ENCODE measurements around the gene TGM5.

DNA sequence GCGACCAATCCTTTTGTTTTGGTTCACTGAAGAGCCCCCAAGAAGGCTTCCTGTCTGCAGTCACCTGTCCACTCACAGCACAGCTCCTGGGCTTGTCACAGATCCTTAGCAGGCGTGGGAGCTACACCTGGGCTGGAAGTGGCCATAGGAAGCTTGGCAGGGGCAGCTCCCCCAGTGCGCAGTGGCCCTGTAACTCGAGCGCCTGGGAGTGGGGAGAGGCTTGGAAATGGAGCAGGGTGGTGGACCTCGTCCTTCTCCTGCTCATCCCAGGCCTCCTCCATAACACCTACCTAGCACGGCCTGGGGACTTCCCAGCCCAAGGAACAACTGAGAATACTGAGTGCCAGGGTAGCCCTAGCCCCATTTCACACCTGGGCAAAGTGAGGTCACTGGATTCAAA lies 19.3 kb upstream of the TGM5 start:
- no peak for TF ChIP-seq POLR2A (IDR thresholded peaks at IDR 0.05)
- TF ChIP-seq, protein P1, sequence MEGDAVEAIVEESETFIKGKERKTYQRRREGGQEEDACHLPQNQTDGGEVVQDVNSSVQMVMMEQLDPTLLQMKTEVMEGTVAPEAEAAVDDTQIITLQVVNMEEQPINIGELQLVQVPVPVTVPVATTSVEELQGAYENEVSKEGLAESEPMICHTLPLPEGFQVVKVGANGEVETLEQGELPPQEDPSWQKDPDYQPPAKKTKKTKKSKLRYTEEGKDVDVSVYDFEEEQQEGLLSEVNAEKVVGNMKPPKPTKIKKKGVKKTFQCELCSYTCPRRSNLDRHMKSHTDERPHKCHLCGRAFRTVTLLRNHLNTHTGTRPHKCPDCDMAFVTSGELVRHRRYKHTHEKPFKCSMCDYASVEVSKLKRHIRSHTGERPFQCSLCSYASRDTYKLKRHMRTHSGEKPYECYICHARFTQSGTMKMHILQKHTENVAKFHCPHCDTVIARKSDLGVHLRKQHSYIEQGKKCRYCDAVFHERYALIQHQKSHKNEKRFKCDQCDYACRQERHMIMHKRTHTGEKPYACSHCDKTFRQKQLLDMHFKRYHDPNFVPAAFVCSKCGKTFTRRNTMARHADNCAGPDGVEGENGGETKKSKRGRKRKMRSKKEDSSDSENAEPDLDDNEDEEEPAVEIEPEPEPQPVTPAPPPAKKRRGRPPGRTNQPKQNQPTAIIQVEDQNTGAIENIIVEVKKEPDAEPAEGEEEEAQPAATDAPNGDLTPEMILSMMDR (IDR thresholded peaks at IDR 0.05) = no peak
